ENCODE data around the gene CDK18.

DNA sequence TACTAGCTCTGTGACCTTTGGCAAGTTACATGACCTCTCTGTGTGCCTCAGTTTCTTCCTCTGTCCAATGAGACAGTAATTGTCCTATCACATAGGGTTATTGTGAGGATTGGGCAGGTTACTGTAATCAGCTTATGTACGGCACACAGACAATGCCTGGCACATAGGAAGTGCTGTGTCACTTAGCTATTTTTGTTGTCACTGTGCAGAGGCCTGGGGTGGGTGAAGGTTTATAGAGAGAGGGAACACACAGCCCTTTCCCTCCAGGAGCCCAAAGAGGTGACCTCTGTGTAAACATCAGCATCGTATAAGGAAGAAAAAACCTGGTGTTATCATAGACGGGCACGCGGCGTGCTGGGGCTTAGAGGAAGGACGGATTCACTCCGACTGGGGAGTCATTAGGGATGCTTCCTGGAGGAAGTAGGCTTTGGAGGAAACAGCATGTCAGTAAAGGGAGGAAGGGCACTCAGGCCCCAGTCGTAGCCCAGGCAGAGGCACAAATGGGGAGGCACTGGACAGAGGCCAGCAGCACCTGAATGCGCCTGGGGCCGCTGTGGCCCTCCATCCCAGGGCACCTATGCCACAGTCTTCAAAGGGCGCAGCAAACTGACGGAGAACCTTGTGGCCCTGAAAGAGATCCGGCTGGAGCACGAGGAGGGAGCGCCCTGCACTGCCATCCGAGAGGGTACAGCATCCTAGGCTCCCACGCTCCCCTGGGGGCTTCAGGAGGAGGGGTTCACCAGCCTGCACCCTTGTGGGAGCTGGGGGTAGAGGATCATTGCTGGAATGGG is 21.2 kb downstream of the CDK18 start:
- TF ChIP-seq, protein P1, sequence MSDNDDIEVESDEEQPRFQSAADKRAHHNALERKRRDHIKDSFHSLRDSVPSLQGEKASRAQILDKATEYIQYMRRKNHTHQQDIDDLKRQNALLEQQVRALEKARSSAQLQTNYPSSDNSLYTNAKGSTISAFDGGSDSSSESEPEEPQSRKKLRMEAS (IDR thresholded peaks at IDR 0.05), result no peak
- TF ChIP-seq, protein P2, sequence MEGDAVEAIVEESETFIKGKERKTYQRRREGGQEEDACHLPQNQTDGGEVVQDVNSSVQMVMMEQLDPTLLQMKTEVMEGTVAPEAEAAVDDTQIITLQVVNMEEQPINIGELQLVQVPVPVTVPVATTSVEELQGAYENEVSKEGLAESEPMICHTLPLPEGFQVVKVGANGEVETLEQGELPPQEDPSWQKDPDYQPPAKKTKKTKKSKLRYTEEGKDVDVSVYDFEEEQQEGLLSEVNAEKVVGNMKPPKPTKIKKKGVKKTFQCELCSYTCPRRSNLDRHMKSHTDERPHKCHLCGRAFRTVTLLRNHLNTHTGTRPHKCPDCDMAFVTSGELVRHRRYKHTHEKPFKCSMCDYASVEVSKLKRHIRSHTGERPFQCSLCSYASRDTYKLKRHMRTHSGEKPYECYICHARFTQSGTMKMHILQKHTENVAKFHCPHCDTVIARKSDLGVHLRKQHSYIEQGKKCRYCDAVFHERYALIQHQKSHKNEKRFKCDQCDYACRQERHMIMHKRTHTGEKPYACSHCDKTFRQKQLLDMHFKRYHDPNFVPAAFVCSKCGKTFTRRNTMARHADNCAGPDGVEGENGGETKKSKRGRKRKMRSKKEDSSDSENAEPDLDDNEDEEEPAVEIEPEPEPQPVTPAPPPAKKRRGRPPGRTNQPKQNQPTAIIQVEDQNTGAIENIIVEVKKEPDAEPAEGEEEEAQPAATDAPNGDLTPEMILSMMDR (IDR thresholded peaks at IDR 0.05; ENCODE audit: control extremely low read depth in 1 of 3, insufficient read depth in 1 of 3, low read depth in 1 of 3, low read length in 3 of 3), result no peak
- no peak for TF ChIP-seq EZH2 (IDR thresholded peaks at IDR 0.05; ENCODE audit: low read depth, low read length, severe bottlenecking)
- TF ChIP-seq, protein P3, sequence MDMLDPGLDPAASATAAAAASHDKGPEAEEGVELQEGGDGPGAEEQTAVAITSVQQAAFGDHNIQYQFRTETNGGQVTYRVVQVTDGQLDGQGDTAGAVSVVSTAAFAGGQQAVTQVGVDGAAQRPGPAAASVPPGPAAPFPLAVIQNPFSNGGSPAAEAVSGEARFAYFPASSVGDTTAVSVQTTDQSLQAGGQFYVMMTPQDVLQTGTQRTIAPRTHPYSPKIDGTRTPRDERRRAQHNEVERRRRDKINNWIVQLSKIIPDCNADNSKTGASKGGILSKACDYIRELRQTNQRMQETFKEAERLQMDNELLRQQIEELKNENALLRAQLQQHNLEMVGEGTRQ (IDR thresholded peaks at IDR 0.05; ENCODE audit: low read length), result no peak
